OCI-LY3 (cell line): ENCODE data around the gene CACNG1.

ENCODE experiments used
- H2AFZ ChIP-seq: fragments of 200-600, 300-600 bp; shearing (Covaris generic); 2 replicates; pipeline ENCODE4 v1.6.0; 2014; ENCODE audit warnings: antibody characterized with exemption, low read depth, low read length
- H3K27ac ChIP-seq: fragments of 200-600, 300-600 bp; sonication (generic); 2 replicates; pipeline ENCODE4 v1.5.1; 2014; ENCODE audit warnings: mild to moderate bottlenecking, low read length, moderate library complexity, mixed read lengths
- H3K27me3 ChIP-seq: fragments of 200-600, 300-600 bp; sonication (generic); 2 replicates; pipeline ENCODE4 v1.6.1; 2014; ENCODE audit warnings: low read depth, low read length, mixed read lengths
- H3K36me3 ChIP-seq: fragments of 200-600, 300-600 bp; sonication (generic); replicated peaks from 2 replicates; pipeline ENCODE3; 2014; ENCODE audit warnings: low read depth, low read length, mixed read lengths
- H3K4me1 ChIP-seq: fragments of 300-600, 200-600 bp; sonication (generic); 2 replicates; pipeline ENCODE4 v1.6.1; 2014; ENCODE audit warnings: low read length, mixed read lengths
- H3K4me2 ChIP-seq: fragments of 200-600, 300-600 bp; sonication (generic); 2 replicates; pipeline ENCODE4 v1.6.1; 2014; ENCODE audit warnings: low read length, mixed read lengths
- H3K4me3 ChIP-seq: fragments of 300-600, 200-600 bp; sonication (generic); 2 replicates; pipeline ENCODE4 v1.5.1; 2014; ENCODE audit warnings: antibody characterized with exemption, mild to moderate bottlenecking, low read length, moderate library complexity
- H3K79me2 ChIP-seq: fragments of 300-600, 200-600 bp; shearing (Covaris generic); 2 replicates; pipeline ENCODE4 v1.6.1; 2014; ENCODE audit warnings: mild to moderate bottlenecking, low read length, mixed read lengths
- H3K9ac ChIP-seq: fragments of 300-600, 200-600 bp; shearing (Covaris generic); 2 replicates; pipeline ENCODE4 v1.6.0; 2014; ENCODE audit warnings: mild to moderate bottlenecking, low read length, moderate library complexity
- H3K9me3 ChIP-seq: fragments of 200-600, 300-600 bp; shearing (Covaris generic); 2 replicates; pipeline ENCODE4 v1.6.1; 2014; ENCODE audit warnings: low read length, mixed read lengths; ENCODE audit not compliant: insufficient read depth
- H4K20me1 ChIP-seq: fragments of 200-600, 300-600 bp; sonication (generic); 2 replicates; pipeline ENCODE4 v1.6.1; 2016; ENCODE audit warnings: low read length, mixed read lengths; ENCODE audit not compliant: insufficient read depth
- CTCF ChIP-seq: fragments of 200-600, 300-600 bp; sonication (generic); IDR thresholded peaks from 2 replicates; pipeline ENCODE4 v1.5.1; 2014; ENCODE audit warnings: antibody characterized with exemption, low read length, low read depth
- EZH2phosphoT487 ChIP-seq: fragments of 200-600 bp; shearing (Covaris generic); IDR thresholded peaks from 2 replicates; pipeline ENCODE4 v1.6.1; 2018; ENCODE audit warnings: antibody characterized with exemption, mixed run types, low read depth

The CACNG1 gene

GRCh38 chr17:67054011-67054591 lies 9.7 kb downstream of the CACNG1 start:
- Histone ChIP-seq H3K9me3 (peaks cover 5% of the 10 kb centered on the region; the same call in 1 of the 2 replicates), H3K4me2 (no peak overlapping the region), H4K20me1 (no peaks in the 10 kb centered on the region), H3K79me2 (no peaks in the 10 kb centered on the region), H3K27ac (no peak overlapping the region), H3K27me3 (no peaks in the 10 kb centered on the region), H3K4me1 (no peaks in the 10 kb centered on the region), H3K36me3 (no peaks in the 10 kb centered on the region), H3K4me3 (no peak overlapping the region), H3K9ac (no peak overlapping the region), H2AFZ (no peak overlapping the region)
- TF ChIP-seq CTCF (no peak), EZH2phosphoT487 (no peak)

DNA sequence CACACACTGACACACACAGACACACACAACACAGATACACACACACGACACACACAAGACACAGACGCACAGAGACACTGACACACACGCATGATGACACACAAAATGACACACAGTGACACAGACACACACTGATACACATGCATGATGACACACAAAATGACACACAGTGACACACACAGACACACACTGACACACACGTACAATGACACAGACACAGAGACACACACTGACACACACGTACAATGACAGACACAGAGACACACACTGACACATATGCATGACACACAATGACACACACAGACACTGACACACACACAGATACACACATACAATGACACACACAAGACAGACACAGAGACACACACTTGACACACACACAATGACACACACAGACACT lies 10.3 kb downstream of the CACNG1 start:
- TF ChIP-seq EZH2phosphoT487: no peak
- Histone ChIP-seq H3K4me3 (no peak overlapping the region), H3K36me3 (no peaks in the 10 kb centered on the region), H3K27me3 (no peaks in the 10 kb centered on the region), H3K9ac (no peak overlapping the region), H3K79me2 (no peaks in the 10 kb centered on the region), H3K27ac (no peak overlapping the region), H4K20me1 (no peaks in the 10 kb centered on the region), H2AFZ (no peak overlapping the region), H3K9me3 (no peaks in the 10 kb centered on the region), H3K4me1 (no peaks in the 10 kb centered on the region), H3K4me2 (no peak overlapping the region)

GRCh38 chr17:67055041-67055443 lies 10.7 kb downstream of the CACNG1 start:
- Histone ChIP-seq H3K9ac (no peak overlapping the region), H3K9me3 (no peaks in the 10 kb centered on the region), H3K27ac (no peak overlapping the region), H3K4me1 (no peaks in the 10 kb centered on the region), H4K20me1 (no peaks in the 10 kb centered on the region), H3K4me2 (no peak overlapping the region), H3K4me3 (no peak overlapping the region), H3K79me2 (no peaks in the 10 kb centered on the region), H3K36me3 (no peaks in the 10 kb centered on the region), H3K27me3 (no peaks in the 10 kb centered on the region), H2AFZ (no peak overlapping the region)
- TF ChIP-seq CTCF (no peak), EZH2phosphoT487 (no peak)

DNA sequence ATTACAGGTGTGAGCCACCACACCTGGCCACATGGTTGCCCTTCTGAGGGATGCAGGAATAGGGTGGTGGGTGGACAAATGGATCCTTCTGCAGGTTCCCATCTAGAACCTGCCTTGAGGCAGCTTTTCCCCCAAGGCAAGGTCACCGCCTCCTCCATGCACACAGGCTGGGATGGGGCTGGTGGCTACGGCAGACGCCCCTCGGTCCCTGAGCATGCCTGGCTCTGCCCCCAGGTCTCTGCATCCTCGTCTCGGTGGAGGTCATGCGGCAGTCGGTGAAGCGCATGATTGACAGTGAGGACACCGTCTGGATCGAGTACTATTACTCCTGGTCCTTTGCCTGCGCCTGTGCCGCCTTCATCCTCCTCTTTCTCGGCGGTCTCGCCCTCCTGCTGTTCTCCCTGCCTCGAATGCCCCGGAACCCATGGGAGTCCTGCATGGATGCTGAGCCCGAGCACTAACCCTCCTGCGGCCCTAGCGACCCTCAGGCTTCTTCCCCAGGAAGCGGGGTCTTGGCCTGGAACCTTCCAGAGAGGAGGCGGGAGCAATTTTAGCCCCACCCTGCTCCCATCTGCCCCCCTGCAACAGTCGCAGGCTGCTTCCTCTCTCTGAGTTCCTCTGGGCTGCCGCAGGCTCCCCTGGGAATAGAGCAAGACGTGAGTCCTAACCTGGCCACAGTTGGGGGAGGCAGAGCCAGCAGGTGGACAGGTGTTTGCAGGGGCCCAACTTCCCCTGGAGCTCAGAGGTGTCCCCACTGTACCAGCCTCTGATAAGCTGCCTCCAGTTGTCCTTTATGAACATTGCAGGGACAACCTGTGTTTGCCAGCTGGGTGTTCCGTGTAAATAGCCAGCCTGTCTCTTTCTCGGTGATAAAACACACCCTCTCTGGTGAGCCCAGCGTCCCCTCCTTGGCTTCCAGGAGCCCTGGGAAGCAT lies 11.7 kb downstream of the CACNG1 start:
- H3K36me3 ChIP-seq: no peaks in the 10 kb centered on the region
- H4K20me1 ChIP-seq: no peaks in the 10 kb centered on the region
- H3K4me2 ChIP-seq: no peak overlapping the region
- TF ChIP-seq EZH2phosphoT487 (no peak), CTCF (no peak)
- H2AFZ ChIP-seq: no peak overlapping the region
- no peak overlapping the region for H3K4me3 ChIP-seq
- no peaks in the 10 kb centered on the region for H3K79me2 ChIP-seq
- H3K27ac ChIP-seq: no peak overlapping the region
- H3K4me1 ChIP-seq: no peaks in the 10 kb centered on the region
- H3K27me3 ChIP-seq: no peaks in the 10 kb centered on the region
- H3K9ac ChIP-seq: no peak overlapping the region
- no peaks in the 10 kb centered on the region for H3K9me3 ChIP-seq
